ENCODE results near the gene ADD3. TPM values are rescaled to one million over a fixed set of nuclear protein-coding genes. Genes with fewer than 3 reads are reported as not detected.

Gene ADD3
- total RNA-seq, 1 experiment from 2014 or later: 59.9 TPM

- no peak overlapping the region for H3K27ac Mint-ChIP-seq
- peaks cover 16% of the 10 kb centered on the region for H3K23me2 ChIP-seq (ENCODE audit: insufficient read length, low read depth, low read length, poor library complexity, severe bottlenecking)
Observed at GRCh38 chr10:110009736-110010475, 2.1 kb downstream of the ADD3 start.

More at GRCh38 chr10:110009736-110010475, 2.1 kb downstream of the ADD3 start:
- Mint-ChIP-seq H3K27me3 (ENCODE audit: low read depth) (peaks cover 2% of the 10 kb centered on the region; the same call in 1 of the 2 replicates), H3K9me3 (no peaks in the 10 kb centered on the region), H3K4me1 (peaks cover 51 to 54% of the 10 kb centered on the region in 2 experiments), H3K4me3 (no peak overlapping the region; a peak in 3 of 5 replicates), H3K36me3 (ENCODE audit: insufficient read depth in 1 of 3, low read depth in 3 of 3) (peaks cover 0 to 2% (median 0%) of the 10 kb centered on the region in 3 experiments; a peak in 1 of 7 replicates)
- Histone ChIP-seq H3K9me3 (ENCODE audit: control insufficient read depth, low read depth, low read length) (no peaks in the 10 kb centered on the region), H3K4me2 (ENCODE audit: insufficient read depth, insufficient read length, low read length) (no peak overlapping the region), H2BK5ac (ENCODE audit: insufficient read length, low read length) (no peak overlapping the region), H3K27ac (ENCODE audit: insufficient read length, low read depth, low read length) (no peak overlapping the region), H3K4ac (ENCODE audit: low read depth, low read length) (no peak overlapping the region), H3K79me1 (ENCODE audit: insufficient read depth, low read depth, low read length, poor library complexity, severe bottlenecking) (peaks cover 3% of the 10 kb centered on the region), H4K91ac (ENCODE audit: insufficient read length, low read depth, low read length) (no peak overlapping the region), H3K27me3 (ENCODE audit: insufficient read depth, low read length) (no peaks in the 10 kb centered on the region), H2BK15ac (ENCODE audit: low read depth, low read length) (no peak overlapping the region), H4K8ac (replicated peaks; ENCODE audit: insufficient read length, low read depth, low read length) (no peak overlapping the region), H3K18ac (ENCODE audit: insufficient read length, low read depth, low read length) (no peak overlapping the region), H2AFZ (ENCODE audit: low read length) (no peak overlapping the region), H4K20me1 (ENCODE audit: control insufficient read depth, insufficient read depth, insufficient read length) (no peaks in the 10 kb centered on the region), H3T11ph (ENCODE audit: low read length) (no peak overlapping the region), H3K79me2 (ENCODE audit: insufficient read depth, low read length) (peaks cover 21% of the 10 kb centered on the region; the same call in 1 of the 2 replicates), H2BK12ac (ENCODE audit: insufficient read length, low read depth, low read length) (no peak overlapping the region), H4K5ac (ENCODE audit: insufficient read length, low read depth, low read length) (no peak overlapping the region), H3K14ac (ENCODE audit: insufficient read depth, low read length) (no peak overlapping the region), H3K23ac (ENCODE audit: insufficient read length, low read depth, low read length) (no peak overlapping the region), H3K9ac (ENCODE audit: extremely low read depth, insufficient read length, low read length) (no peak overlapping the region), H3K56ac (ENCODE audit: insufficient read length, low read depth, low read length) (no peak overlapping the region), H2BK120ac (ENCODE audit: low read depth, low read length, poor library complexity, severe bottlenecking) (no peak overlapping the region), H2BK20ac (ENCODE audit: low read depth, low read length, poor library complexity, severe bottlenecking) (no peak overlapping the region), H3K4me1 (ENCODE audit: insufficient read depth, low read length) (peaks cover 20% of the 10 kb centered on the region), H2AK5ac (ENCODE audit: insufficient read length, low read length) (no peak overlapping the region)
- no peak for DNase-seq
- no CpG with 5 or more reads among the region's 4 CpGs for WGBS (ENCODE audit: extremely low coverage, insufficient read length, low lambda C conversion rate)
- TF ChIP-seq CTCF (conservative IDR thresholded peaks at IDR 0.05): no peak

Data from H9 (cell line).